GM19438 (cell line): ENCODE measurements around the gene CAPN2.

Source experiments
- ATAC-seq: cut with Tn5 transposase; IDR thresholded peaks from one replicate; pipeline ENCODE4 v1.9.1; 2021; ENCODE audit warnings: low read depth; ENCODE audit not compliant: unreplicated experiment

Gene CAPN2

GRCh38 chr1:223700942-223701637 is 11.2 kb upstream of the CAPN2 start:
- ATAC-seq = no peak

GRCh38 chr1:223702735-223703667 is 9.3 kb upstream of the CAPN2 start:
- ATAC-seq = no peak

GRCh38 chr1:223703668-223704013 is 8.7 kb upstream of the CAPN2 start:
- no peak for ATAC-seq

- ATAC-seq = no peak
Measured at GRCh38 chr1:223704921-223705878, 7.1 kb upstream of the CAPN2 start.

- no peak for ATAC-seq
Measured at GRCh38 chr1:223706077-223706973, 6.0 kb upstream of the CAPN2 start.

GRCh38 chr1:223707256-223708000 is 4.9 kb upstream of the CAPN2 start:
- no peak for ATAC-seq

GRCh38 chr1:223708001-223708359 is 4.4 kb upstream of the CAPN2 start:
- no peak for ATAC-seq

GRCh38 chr1:223708651-223709268 is 3.6 kb upstream of the CAPN2 start:
- ATAC-seq = no peak

GRCh38 chr1:223709598-223709997 is 2.7 kb upstream of the CAPN2 start:
- ATAC-seq = no peak

- no peak for ATAC-seq
Measured at GRCh38 chr1:223710179-223711133, 1.9 kb upstream of the CAPN2 start.

- ATAC-seq = no peak
Measured at GRCh38 chr1:223711173-223711572, 1.2 kb upstream of the CAPN2 start.

GRCh38 chr1:223711747-223712193 is 569 bp upstream of the CAPN2 start:
- no peak for ATAC-seq

- peak; percentile 31 for ATAC-seq
Measured at GRCh38 chr1:223712850-223713474, 623 bp downstream of the CAPN2 start.

GRCh38 chr1:223713546-223714420 is 1.4 kb downstream of the CAPN2 start:
- no peak for ATAC-seq

- no peak for ATAC-seq
Measured at GRCh38 chr1:223714421-223714724, 2.0 kb downstream of the CAPN2 start.

GRCh38 chr1:223714849-223715603 is 2.7 kb downstream of the CAPN2 start:
- no peak for ATAC-seq
